K562 (cell line): ENCODE measurements around the gene TAF4. TPM values are rescaled to one million over a fixed set of nuclear protein-coding genes. Genes with fewer than 3 reads are reported as not detected.

Source experiments
- ATAC-seq: fragments of 200-7000 bp; cut with Tn5 transposase; 3 replicates; pipeline ENCODE4 v1.9.1; 2020; ENCODE audit warnings: moderate library complexity
- Bru-seq: library from RNA; stranded (reverse); fragments of 400-500 nt; gene quantifications from one replicate; lab custom pipeline; 2021; lab: Mats Ljungman, UMichigan
- BruChase-seq, 2 experiments: library from RNA; stranded (reverse); fragments of 400-500 nt; gene quantifications; one replicate each; lab custom pipeline; 2021; lab: Mats Ljungman, UMichigan
- BruUV-seq: library from RNA; stranded (reverse); fragments of 400-500 nt; replicated peaks from 2 replicates; lab custom pipeline; 2021; lab: Mats Ljungman, UMichigan
- CTCF ChIA-PET: fragments of 300-600 bp; formaldehyde crosslinking; extraction: SDS; loops from one replicate; lab custom pipeline; 2021; ENCODE audit warnings: low intra/inter-chr PET ratio; lab: Yijun Ruan, JAX
- POLR2A ChIA-PET: fragments of 300-600, 350-650 bp; sonication (Branson Sonifier 250); formaldehyde crosslinking; extraction: SDS; loops from one replicate; lab custom pipeline; 2021; ENCODE audit warnings: antibody characterized with exemption, inconsistent platforms; lab: Yijun Ruan, JAX
- DNase-seq, 4 experiments: peaks; one replicate each; pipeline versions ENCODE4 v3.0.0 to v3.0.0-alpha.2; 2011 to 2018; ENCODE audit warnings: low spot score in 3 of 4, mixed read lengths in 3 of 4; ENCODE audit errors: extremely low read depth in 1 of 4
- FAIRE-seq: peaks from 2 replicates; lab custom pipeline; 2011; peaks lifted over from hg19 to GRCh38; lab: Jason Lieb, UNC
- H2AFZ ChIP-seq: 2 replicates; pipeline ENCODE4 v1.6.0; 2011; ENCODE audit warnings: low read depth, low read length, control low read depth, inconsistent platforms
- H3K27ac ChIP-seq: fragments of 200-600 bp; 3 replicates; pipeline ENCODE4 v1.8.0; 2011; ENCODE audit warnings: low read depth, mild to moderate bottlenecking, control low read depth, inconsistent platforms, low read length, moderate library complexity, mixed read lengths; ENCODE audit errors: extremely low read depth
- H3K27me3 ChIP-seq, 2 experiments: fragments of 300-600 bp in 1 of 2; 2 replicates in 1 of 2; 3 replicates in 1 of 2; pipeline versions ENCODE4 v1.6.0 to v1.8.0; 2011; ENCODE audit warnings: inconsistent platforms in 2 of 2, low read length in 2 of 2, mild to moderate bottlenecking in 1 of 2, mixed read lengths in 1 of 2, moderate library complexity in 1 of 2; ENCODE audit not compliant: control insufficient read depth in 2 of 2, insufficient read depth in 2 of 2
- H3K36me3 ChIP-seq: fragments of 300-600 bp; 3 replicates; pipeline ENCODE4 v1.8.0; 2011; ENCODE audit warnings: mild to moderate bottlenecking, low read length, inconsistent platforms; ENCODE audit not compliant: control insufficient read depth, insufficient read depth
- H3K4me1 ChIP-seq, 2 experiments: fragments of 200-600 bp in 1 of 2; replicated peaks in 1 of 2; 2 replicates in 1 of 2; 3 replicates in 1 of 2; pipeline versions ENCODE4 v1.5.1 to v1.8.0; 2011; ENCODE audit warnings: inconsistent platforms in 2 of 2, low read length in 2 of 2, mild to moderate bottlenecking in 1 of 2, mixed read lengths in 1 of 2, moderate library complexity in 1 of 2; ENCODE audit not compliant: control insufficient read depth in 2 of 2, insufficient read depth in 2 of 2
- H3K4me2 ChIP-seq: 2 replicates; pipeline ENCODE4 v1.6.1; 2011; ENCODE audit warnings: low read length, control low read depth, inconsistent platforms, mixed read lengths; ENCODE audit not compliant: insufficient read depth
- H3K4me3 ChIP-seq: fragments of 200-600 bp; sonication (generic), shearing (Covaris generic); 2 replicates; pipeline ENCODE4 v1.5.1; 2016; ENCODE audit warnings: control low read depth, inconsistent platforms
- H3K79me2 ChIP-seq: fragments of 200-600 bp; 3 replicates; pipeline ENCODE4 v1.8.0; 2011; ENCODE audit warnings: low read length, inconsistent platforms; ENCODE audit not compliant: control insufficient read depth, insufficient read depth
- H3K9ac ChIP-seq, 2 experiments: 2 replicates each; pipeline versions ENCODE4 v1.6.0 to v1.6.1; 2011; ENCODE audit warnings: low read depth in 2 of 2, low read length in 2 of 2, control low read depth in 1 of 2, inconsistent platforms in 1 of 2, mild to moderate bottlenecking in 1 of 2, mixed read lengths in 1 of 2; ENCODE audit not compliant: insufficient read depth in 1 of 2
- H3K9me1 ChIP-seq: one replicate; pipeline ENCODE4 v1.6.0; 2011; ENCODE audit warnings: inconsistent platforms, mild to moderate bottlenecking, low read length, moderate library complexity; ENCODE audit not compliant: control insufficient read depth, insufficient read depth
- H3K9me3 ChIP-seq: replicated peaks from 2 replicates; pipeline ENCODE4 v1.5.1; 2011; ENCODE audit warnings: low read depth, low read length, inconsistent platforms; ENCODE audit not compliant: control insufficient read depth, insufficient read depth
- H4K20me1 ChIP-seq: replicated peaks from 2 replicates; pipeline ENCODE4 v1.6.1; 2011; ENCODE audit warnings: low read length, inconsistent platforms, mixed read lengths; ENCODE audit not compliant: control insufficient read depth, insufficient read depth
- CBX1 ChIP-seq: sonication (generic); IDR thresholded peaks from 2 replicates; pipeline ENCODE4 v1.6.1; 2016; ENCODE audit warnings: antibody characterized with exemption, low read depth, mild to moderate bottlenecking
- CCNT2 ChIP-seq: IDR thresholded peaks from 2 replicates; pipeline ENCODE4 v1.6.1; 2011; ENCODE audit warnings: borderline replicate concordance, low read depth, mild to moderate bottlenecking, moderate library complexity, mixed read lengths, low read length; ENCODE audit not compliant: insufficient read length; ENCODE audit errors: extremely low read depth
- KDM5B ChIP-seq: fragments of 200-600 bp; sonication (generic); IDR thresholded peaks from 2 replicates; pipeline ENCODE4 v1.6.1; 2012; ENCODE audit warnings: low read depth, mild to moderate bottlenecking, moderate library complexity, low read length, control low read depth, inconsistent platforms; ENCODE audit not compliant: insufficient replicate concordance
- PHF8 ChIP-seq: fragments of 200-600 bp; sonication (generic); IDR thresholded peaks from 2 replicates; pipeline ENCODE4 v1.6.1; 2012; ENCODE audit warnings: mixed run types, mild to moderate bottlenecking, inconsistent platforms, low read length, moderate library complexity, borderline replicate concordance
- RAD21 ChIP-seq, 2 experiments: fragments of 250-450 bp in 1 of 2; fragments of 450-650 bp in 1 of 2; sonication (Bioruptor Pico) in 1 of 2; formaldehyde crosslinking in 1 of 2; IDR thresholded peaks in 1 of 2; conservative IDR thresholded peaks in 1 of 2; 2 replicates each; pipeline versions ENCODE4 v1.4.0 to v1.8.0; 2020 to 2022; ENCODE audit warnings: mild to moderate bottlenecking in 2 of 2, moderate library complexity in 1 of 2
- RBBP5 ChIP-seq: fragments of 200-600 bp; sonication (generic); IDR thresholded peaks from 2 replicates; pipeline ENCODE4 v1.6.1; 2012; ENCODE audit warnings: borderline replicate concordance, mild to moderate bottlenecking, low read length, control low read depth, inconsistent platforms; ENCODE audit not compliant: insufficient read depth, poor library complexity, severe bottlenecking
- ZNF395 ChIP-seq: fragments of 200-800 bp; sonication (Bioruptor generic); IDR thresholded peaks from 2 replicates; pipeline ENCODE4 v1.6.1; 2017; ENCODE audit warnings: missing genetic modification characterization, missing compliant biosample characterization
- ZNF589 ChIP-seq: fragments of 200-800 bp; sonication (Bioruptor generic); IDR thresholded peaks from 2 replicates; pipeline ENCODE4 v1.6.1; 2016; ENCODE audit warnings: low read depth, missing genetic modification characterization, missing compliant biosample characterization
- WGBS: fragments of 100-300 bp; shearing (Covaris generic); methylation state at CpG from one replicate; pipeline ENCODE4 v1.1.6; 2016; ENCODE audit warnings: low coverage, mixed read lengths; ENCODE audit not compliant: insufficient coverage; ENCODE audit errors: missing lambda C conversion rate; 5-methylcytosine and 5-hydroxymethylcytosine counted together
- in situ Hi-C: fragments of 300-500 bp; cut with MboI; formaldehyde crosslinking; loops from 4 replicates; pipeline ENCODE4 v1.15.0; 2018; ENCODE audit warnings: inconsistent platforms, mixed read lengths
- intact Hi-C: fragments of 100-400 bp; cut with micrococcal nuclease; formaldehyde crosslinking; loops from 2 replicates; pipeline ENCODE4 v1.14.2; 2022
- long read RNA-seq, 3 experiments: library from polyadenylated mRNA in 2 of 3; library from RNA in 1 of 3; unstranded in 2 of 3; stranded (forward) in 1 of 3; transcript quantifications; one replicate each; pipeline ENCODE4 v2.0.0, GENCODE V29; 2019 to 2022
- polyA minus RNA-seq, 3 experiments: library from RNA; depleted of rRNA, polyadenylated mRNA; stranded (reverse); fragments of >200 nt; gene quantifications; 2 replicates each; pipeline ENCODE4 v1.2.3, GENCODE V29; 2011
- polyA plus RNA-seq, 8 experiments: library from polyadenylated mRNA; depleted of rRNA in 4 of 8; stranded (reverse) in 5 of 8; unstranded in 3 of 8; fragments of >200 nt; fragmentation: Nextera tagmentation in 2 of 8; fragmentation: Illumina TruSeq in 1 of 8; extraction: Ambion mirVana in 2 of 8; extraction: Trizol in 1 of 8; gene quantifications; 2 replicates each; pipeline versions ENCODE4 v1.2.1 to v1.2.3, GENCODE V29; 2011 to 2014; ENCODE audit warnings: inconsistent platforms in 1 of 8, missing spikeins in 1 of 8
- total RNA-seq, 7 experiments: library from RNA; depleted of rRNA in 6 of 7; stranded (reverse); fragments of >200 nt in 6 of 7; fragmentation: Illumina TruSeq in 2 of 7; extraction: Trizol in 2 of 7; gene quantifications; 2 replicates each; pipeline versions ENCODE4 v1.2.1 to v1.2.3, GENCODE V29; 2011 to 2021; ENCODE audit warnings: low replicate concordance in 1 of 7

Gene TAF4, protein sequence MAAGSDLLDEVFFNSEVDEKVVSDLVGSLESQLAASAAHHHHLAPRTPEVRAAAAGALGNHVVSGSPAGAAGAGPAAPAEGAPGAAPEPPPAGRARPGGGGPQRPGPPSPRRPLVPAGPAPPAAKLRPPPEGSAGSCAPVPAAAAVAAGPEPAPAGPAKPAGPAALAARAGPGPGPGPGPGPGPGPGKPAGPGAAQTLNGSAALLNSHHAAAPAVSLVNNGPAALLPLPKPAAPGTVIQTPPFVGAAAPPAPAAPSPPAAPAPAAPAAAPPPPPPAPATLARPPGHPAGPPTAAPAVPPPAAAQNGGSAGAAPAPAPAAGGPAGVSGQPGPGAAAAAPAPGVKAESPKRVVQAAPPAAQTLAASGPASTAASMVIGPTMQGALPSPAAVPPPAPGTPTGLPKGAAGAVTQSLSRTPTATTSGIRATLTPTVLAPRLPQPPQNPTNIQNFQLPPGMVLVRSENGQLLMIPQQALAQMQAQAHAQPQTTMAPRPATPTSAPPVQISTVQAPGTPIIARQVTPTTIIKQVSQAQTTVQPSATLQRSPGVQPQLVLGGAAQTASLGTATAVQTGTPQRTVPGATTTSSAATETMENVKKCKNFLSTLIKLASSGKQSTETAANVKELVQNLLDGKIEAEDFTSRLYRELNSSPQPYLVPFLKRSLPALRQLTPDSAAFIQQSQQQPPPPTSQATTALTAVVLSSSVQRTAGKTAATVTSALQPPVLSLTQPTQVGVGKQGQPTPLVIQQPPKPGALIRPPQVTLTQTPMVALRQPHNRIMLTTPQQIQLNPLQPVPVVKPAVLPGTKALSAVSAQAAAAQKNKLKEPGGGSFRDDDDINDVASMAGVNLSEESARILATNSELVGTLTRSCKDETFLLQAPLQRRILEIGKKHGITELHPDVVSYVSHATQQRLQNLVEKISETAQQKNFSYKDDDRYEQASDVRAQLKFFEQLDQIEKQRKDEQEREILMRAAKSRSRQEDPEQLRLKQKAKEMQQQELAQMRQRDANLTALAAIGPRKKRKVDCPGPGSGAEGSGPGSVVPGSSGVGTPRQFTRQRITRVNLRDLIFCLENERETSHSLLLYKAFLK
- 55.2 and 60.4 TPM in 2 replicates for total RNA-seq (2011; cell fraction: chromatin; rRNA removed; ENCODE audit: low replicate concordance)
- total RNA-seq (2011; cell fraction: nucleolus; rRNA removed), result 24.2 and 29.5 TPM in 2 replicates
- 37.6 and 39.3 TPM in 2 replicates for total RNA-seq (2011; cell fraction: nucleoplasm; rRNA removed)
- total RNA-seq (2014; rRNA removed), result 5.3 and 6.7 TPM in 2 replicates
- 5.7 and 7.1 TPM in 2 replicates for total RNA-seq (2014; rRNA removed; fragmentation: Illumina TruSeq; extraction: Trizol)
- total RNA-seq (2015; rRNA removed; fragmentation: Illumina TruSeq; extraction: Trizol), result 5.6 and 7.8 TPM in 2 replicates
- 20.4 and 28.3 TPM in 2 replicates for total RNA-seq (2021)
- 3.6 and 3.9 TPM in 2 replicates for polyA plus RNA-seq (2011; rRNA removed)
- 3.1 and 9.7 TPM in 2 replicates for polyA plus RNA-seq (2011; cell fraction: cytosol; rRNA removed)
- 7.7 and 13.2 TPM in 2 replicates for polyA plus RNA-seq (2011; cell fraction: nucleus; rRNA removed)
- 10.2 and 14.4 TPM in 2 replicates for polyA plus RNA-seq (2012)
- polyA plus RNA-seq (2014; fragmentation: Illumina TruSeq; extraction: Trizol), result 12.4 and 14.6 TPM in 2 replicates
- under 1 TPM; 0.44 to 0.48 TPM for polyA plus RNA-seq (2014; fragmentation: Nextera tagmentation; extraction: Ambion mirVana)
- 11.5 and 11.6 TPM in 2 replicates for polyA plus RNA-seq (2014; rRNA removed)
- polyA minus RNA-seq (2011; rRNA and poly(A)+ RNA removed), result 5.4 and 5.6 TPM in 2 replicates
- polyA minus RNA-seq (2011; cell fraction: cytosol; rRNA and poly(A)+ RNA removed), result 16.1 and 22.1 TPM in 2 replicates
- 6.1 and 8.2 TPM in 2 replicates for polyA minus RNA-seq (2011; cell fraction: nucleus; rRNA and poly(A)+ RNA removed)
- Bru-seq, nascent RNA, result percentile 69 among the genes with signal in this experiment
- percentile 70 among the genes with signal in this experiment for BruChase-seq, experiment 1, labeled RNA remaining after a 2-hour chase
- BruChase-seq, experiment 2, labeled RNA remaining after a 6-hour chase, result percentile 72 among the genes with signal in this experiment
- long read RNA-seq, experiment 1, full-length matches to known transcripts, result 6 of 42 reads
- long read RNA-seq, experiment 1, partial matches to known transcripts, result 28 of 42 reads
- long read RNA-seq, experiment 1, other reads (novel, unspliced or antisense), result 8 of 42 reads
- long read RNA-seq, experiment 2, partial matches to known transcripts, result 4 of 13 reads
- long read RNA-seq, experiment 2, other reads (novel, unspliced or antisense), result 9 of 13 reads
- long read RNA-seq, experiment 3, partial matches to known transcripts, result 0 of 1 reads
- long read RNA-seq, experiment 3, other reads (novel, unspliced or antisense), result 0 of 1 reads

DNA sequence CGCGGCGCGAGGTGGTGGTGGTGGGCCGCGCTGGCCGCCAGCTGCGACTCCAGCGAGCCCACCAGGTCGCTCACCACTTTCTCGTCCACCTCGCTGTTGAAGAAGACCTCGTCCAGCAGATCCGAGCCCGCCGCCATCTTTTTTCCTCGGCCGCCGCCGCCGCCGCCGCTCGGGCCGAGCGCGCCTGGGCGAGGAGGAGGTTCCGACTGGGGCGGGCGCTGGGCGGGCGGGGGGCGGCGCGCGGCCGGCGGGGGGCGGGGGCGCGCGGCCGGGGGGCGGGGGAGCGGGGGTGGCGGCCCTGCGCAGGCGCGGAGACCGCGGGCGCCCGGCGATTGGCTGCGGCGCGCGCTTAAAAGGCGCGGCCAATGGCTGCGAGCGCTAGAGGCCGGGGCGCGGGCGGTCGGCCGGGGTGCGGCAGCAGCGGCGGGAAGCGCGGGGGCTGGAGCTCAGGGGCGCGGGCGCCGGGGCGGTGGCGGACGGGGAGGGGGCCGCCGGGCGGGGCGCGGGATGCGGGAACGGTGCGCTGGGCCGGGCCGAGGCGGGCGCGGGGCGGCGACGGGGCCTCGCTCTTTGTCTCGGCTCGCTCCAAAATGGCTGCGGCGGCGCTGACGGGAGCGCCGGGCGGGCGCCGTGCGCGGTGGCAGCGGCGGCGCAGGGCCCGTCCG, at the start of gene TAF4:
TSS of gene TAF4 (minus strand) at position 208 of the 665 bp plus-strand sequence. CDS start at position 137, 71 bp downstream.
- Histone ChIP-seq H3K4me3 (peak within 1 kb of the TSS; percentile 64), H4K20me1 (peaks cover 31% of the 10 kb centered on the region), H3K4me1 (peaks cover 19 to 36% of the 10 kb centered on the region in 2 experiments), H3K9me1 (peaks cover 12% of the 10 kb centered on the region), H3K27ac (peak within 1 kb of the TSS; percentile 79), H3K36me3 (peaks cover 31% of the 10 kb centered on the region), H3K4me2 (peak within 1 kb of the TSS; percentile 83), H3K9me3 (no peaks in the 10 kb centered on the region), H3K9ac (peak within 1 kb of the TSS; percentile 71 to 96), H3K27me3 (no peaks in the 10 kb centered on the region; a peak in 1 of 5 replicates), H2AFZ (peak within 1 kb of the TSS; percentile 93), H3K79me2 (peaks cover 37% of the 10 kb centered on the region)
- peak; percentile 71 for ATAC-seq
- peak; percentile 78 to 99 (median 98) for DNase-seq
- CTCF ChIA-PET, result no interaction called here
- in situ Hi-C loops, result no loop called here
- intact Hi-C loops, result loop anchor here (5.0 kb wide), 2 partner anchors 56 to 76 kb away; partner anchors contain the start of genes LSM14B, PSMA7 and SS18L1
- no peak for FAIRE-seq
- no TSS peak for BruUV-seq
- 0% methylated on average over 14 of the region's 116 CpGs for WGBS
- POLR2A ChIA-PET, result interaction anchor here (0.5 to 1.9 kb wide), 15 partner anchors 11 to 84 kb away, joined by 3 to 14 read pairs (median 5); no protein-coding TSS in a partner anchor
- peak; percentile 71; the same call in 1 of the 2 replicates for TF ChIP-seq PHF8
- no peak for TF ChIP-seq RAD21 (CRISPR knock-in tag; conservative IDR thresholded peaks at IDR 0.05 in 1 of 2, IDR thresholded peaks at IDR 0.05 in 1 of 2)
- TF ChIP-seq ZNF395, result 0 out of 2 replicates have a peak, but pooled peaks have one; percentile 9
- peak; percentile 58 for TF ChIP-seq CCNT2
- peak; percentile 91 for TF ChIP-seq KDM5B
- TF ChIP-seq ZNF589, result no peak
- TF ChIP-seq RBBP5, result peak; percentile 76
- peak; percentile 47; the same call in 1 of the 2 replicates for TF ChIP-seq CBX1
